ENCODE measurements around the gene GJB5.

The GJB5 gene

DNA sequence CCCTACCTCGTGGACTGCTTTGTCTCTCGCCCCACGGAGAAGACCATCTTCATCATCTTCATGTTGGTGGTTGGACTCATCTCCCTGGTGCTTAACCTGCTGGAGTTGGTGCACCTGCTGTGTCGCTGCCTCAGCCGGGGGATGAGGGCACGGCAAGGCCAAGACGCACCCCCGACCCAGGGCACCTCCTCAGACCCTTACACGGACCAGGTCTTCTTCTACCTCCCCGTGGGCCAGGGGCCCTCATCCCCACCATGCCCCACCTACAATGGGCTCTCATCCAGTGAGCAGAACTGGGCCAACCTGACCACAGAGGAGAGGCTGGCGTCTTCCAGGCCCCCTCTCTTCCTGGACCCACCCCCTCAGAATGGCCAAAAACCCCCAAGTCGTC lies 39.9 kb downstream of the GJB5 start:
- DNase-seq (ENCODE audit: low read depth) = no peak

DNA sequence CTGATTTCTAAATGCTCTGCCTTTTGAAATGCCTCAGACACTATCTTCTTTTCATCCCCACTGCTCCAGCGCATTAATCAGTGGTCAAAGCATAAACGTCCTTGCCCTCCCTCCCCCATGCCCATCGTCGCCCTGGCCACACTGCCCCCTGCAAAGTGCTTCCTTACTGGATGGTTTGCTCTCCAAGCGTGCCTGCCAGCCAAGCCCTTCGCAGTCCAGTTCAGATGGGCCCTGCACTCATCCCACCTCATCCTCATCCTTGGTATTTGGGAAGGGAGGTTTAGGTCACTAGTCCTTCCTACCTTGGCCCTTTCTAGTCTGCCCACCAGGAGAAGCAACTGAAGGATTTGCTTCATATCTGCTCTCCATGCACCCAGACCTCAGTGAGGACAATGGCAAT lies 41.1 kb downstream of the GJB5 start:
- no peak for DNase-seq (ENCODE audit: low read depth)

DNA sequence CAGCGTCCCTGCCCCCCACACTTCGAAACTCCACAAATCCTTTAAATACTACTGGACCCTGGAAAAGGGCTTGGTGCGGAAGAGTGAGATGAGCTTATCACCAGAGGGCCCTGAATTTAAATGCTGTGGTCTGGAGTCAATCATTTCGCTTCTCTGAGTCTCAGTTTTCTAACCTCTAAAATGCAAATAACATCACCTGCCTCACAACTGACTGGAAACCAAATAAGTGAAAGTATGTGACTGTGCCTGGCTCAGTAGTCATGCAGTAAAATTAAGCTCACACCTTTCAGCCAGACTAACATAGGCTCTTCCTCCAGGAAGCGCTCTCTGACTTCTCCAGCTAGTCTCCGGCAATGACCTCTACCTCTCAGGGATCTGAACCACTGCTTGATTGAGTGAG lies 42.1 kb downstream of the GJB5 start:
- DNase-seq (ENCODE audit: low read depth) = no peak

DNA sequence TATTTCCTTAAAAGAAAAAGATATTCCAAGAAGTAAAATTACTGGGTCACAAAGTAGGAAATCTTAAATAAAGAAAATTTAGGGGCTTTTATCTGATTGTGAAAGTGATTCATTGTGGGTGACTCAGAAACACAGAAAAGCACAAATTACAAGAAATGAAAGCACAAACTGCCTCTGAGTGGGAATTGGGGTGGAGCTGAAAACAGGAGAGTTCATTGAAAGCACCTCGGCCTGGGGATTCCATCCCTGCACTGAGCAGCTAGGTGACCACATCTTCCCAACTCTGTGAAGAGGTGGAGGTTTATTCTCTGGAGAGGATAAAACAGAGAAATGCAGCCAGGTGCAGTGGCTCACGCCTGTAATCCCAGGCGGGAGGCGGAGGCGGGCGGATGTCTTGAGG lies 45.4 kb downstream of the GJB5 start:
- DNase-seq (ENCODE audit: low read depth) = no peak

- DNase-seq (ENCODE audit: low read depth) = no peak
Observed at GRCh38 chr1:34803770-34804169, 48.9 kb downstream of the GJB5 start.

GRCh38 chr1:34806396-34806795 lies 51.5 kb downstream of the GJB5 start:
- no peak for DNase-seq (ENCODE audit: low read depth)

Measured in T-helper 22 cell (primary cell).